Tibial nerve (tissue), 4 donors: ENCODE data around the gene GMPPB. TPM values are rescaled to one million over a fixed set of nuclear protein-coding genes. Genes with fewer than 3 reads are reported as not detected.

Source experiments
- DNase-seq, 2 donors: peaks; one replicate each; pipeline ENCODE4 v3.0.0-alpha.2; 2019; ENCODE audit warnings: low spot score in 2 of 2
- H3K27ac ChIP-seq, 4 donors: fragments of 200-600 bp; sonication (generic) in 3 of 4; one replicate each; pipeline ENCODE4 v1.5.1; 2017 to 2019; ENCODE audit warnings: mild to moderate bottlenecking in 1 of 4
- H3K27me3 ChIP-seq, 2 donors: fragments of 200-600 bp; sonication (generic) in 1 of 2; one replicate each; pipeline versions ENCODE4 v1.5.1 to v1.6.0; 2017 to 2019
- H3K36me3 ChIP-seq, 3 donors: fragments of 200-600 bp; sonication (generic); one replicate each; pipeline ENCODE4 v1.5.1; 2018 to 2019
- H3K4me1 ChIP-seq, 4 donors: fragments of 200-600 bp; sonication (generic) in 3 of 4; one replicate each; pipeline ENCODE4 v1.5.1; 2017 to 2019
- H3K4me3 ChIP-seq, 4 donors: fragments of 200-600 bp; sonication (generic) in 3 of 4; one replicate each; pipeline ENCODE4 v1.5.1; 2017 to 2019; ENCODE audit warnings: mild to moderate bottlenecking in 1 of 4, moderate library complexity in 1 of 4
- H3K9me3 ChIP-seq, 4 donors: fragments of 200-600 bp; sonication (generic) in 3 of 4; one replicate each; pipeline ENCODE4 v1.5.1; 2017 to 2019
- CTCF ChIP-seq, 5 experiments: fragments of 200-600 bp in 3 of 5; fragments of 450-650 bp in 2 of 5; sonication (generic) in 3 of 5; IDR thresholded peaks; one replicate each; pipeline ENCODE4 v1.5.1; 2016 to 2019; ENCODE audit warnings: antibody characterized with exemption in 5 of 5, mild to moderate bottlenecking in 3 of 5, moderate library complexity in 2 of 5
- EP300 ChIP-seq, 2 donors: sonication (generic); formaldehyde crosslinking; IDR thresholded peaks; one replicate each; pipeline ENCODE4 v1.6.1; 2017; ENCODE audit warnings: antibody characterized with exemption in 2 of 2, mild to moderate bottlenecking in 1 of 2
- POLR2A ChIP-seq, 2 donors: fragments of 450-650 bp; IDR thresholded peaks; one replicate each; pipeline ENCODE4 v1.6.1; 2017; ENCODE audit warnings: antibody characterized with exemption in 2 of 2, mild to moderate bottlenecking in 2 of 2, moderate library complexity in 2 of 2
- WGBS, 2 donors: methylation state at CpG; one replicate each; pipeline ENCODE4 v1.1.5; 2018; 5-methylcytosine and 5-hydroxymethylcytosine counted together
- total RNA-seq, 4 donors: library from RNA; depleted of rRNA; stranded (reverse); fragments of >200 nt; gene quantifications; one replicate each; pipeline ENCODE4 v1.1.0, GENCODE V29; 2016

The GMPPB gene
- total RNA-seq, 4 donors from 2014 or later, result 17.3 to 31.4 (median 25.3) TPM

DNA sequence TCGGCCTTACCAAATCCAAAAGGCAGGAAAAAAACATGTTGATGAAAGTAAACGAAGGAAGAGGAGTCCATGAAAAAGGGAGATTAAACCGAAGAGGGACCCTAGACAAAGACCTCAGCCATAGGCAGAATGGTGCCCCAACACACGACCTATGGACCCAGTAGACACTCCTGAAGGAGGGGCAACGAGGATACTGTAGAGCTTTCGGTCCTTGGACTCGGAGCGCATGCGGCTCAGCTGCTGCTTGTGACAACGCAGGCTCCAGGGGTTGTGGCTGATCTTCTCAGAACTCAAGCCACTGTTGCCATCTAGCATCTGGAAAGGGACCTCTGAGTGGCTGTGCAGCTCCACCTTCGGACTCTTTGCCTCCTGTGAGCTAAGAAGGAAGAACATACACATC, 8.8 kb upstream of the GMPPB start:
- H3K27me3 ChIP-seq, result no peaks in the 10 kb centered on the region
- H3K4me3 ChIP-seq, result no peak overlapping the region
- H3K9me3 ChIP-seq, result no peaks in the 10 kb centered on the region
- no peak for DNase-seq
- TF ChIP-seq POLR2A (IDR thresholded peaks at IDR 0.05) (no peak), CTCF (IDR thresholded peaks at IDR 0.05) (no peak), EP300 (IDR thresholded peaks at IDR 0.05) (no peak)
- peaks cover 0 to 84% (median 13%) of the 10 kb centered on the region in 3 donors for H3K36me3 ChIP-seq
- H3K27ac ChIP-seq, result no peak overlapping the region
- H3K4me1 ChIP-seq, result peaks cover 0 to 15% (median 0%) of the 10 kb centered on the region in 4 donors
- WGBS, 2 donors, result 86 to 90% methylated on average over 11 of the region's 11 CpGs

- H3K27ac ChIP-seq, result no peak overlapping the region
- WGBS, 2 donors, result 99 to 100% methylated on average over 4 of the region's 4 CpGs
- no peaks in the 10 kb centered on the region for H3K9me3 ChIP-seq
- H3K27me3 ChIP-seq, result no peaks in the 10 kb centered on the region
- no peak overlapping the region for H3K4me3 ChIP-seq
- peaks cover 0 to 20% (median 0%) of the 10 kb centered on the region in 4 donors for H3K4me1 ChIP-seq
- no peak for TF ChIP-seq EP300 (IDR thresholded peaks at IDR 0.05)
- TF ChIP-seq POLR2A (IDR thresholded peaks at IDR 0.05), result no peak
- TF ChIP-seq CTCF (IDR thresholded peaks at IDR 0.05), result no peak
- peaks cover 0 to 86% (median 9%) of the 10 kb centered on the region in 3 donors for H3K36me3 ChIP-seq
- DNase-seq, result no peak
These were observed 6.3 kb upstream of the GMPPB start for GRCh38 chr3:49729966-49730609.

- no peaks in the 10 kb centered on the region for H3K9me3 ChIP-seq
- DNase-seq, result no peak
- H3K4me3 ChIP-seq, result no peak overlapping the region
- peaks cover 0 to 75% (median 9%) of the 10 kb centered on the region in 3 donors for H3K36me3 ChIP-seq
- no peaks in the 10 kb centered on the region for H3K27me3 ChIP-seq
- H3K27ac ChIP-seq, result no peak overlapping the region
- TF ChIP-seq POLR2A (IDR thresholded peaks at IDR 0.05) (no peak), EP300 (IDR thresholded peaks at IDR 0.05) (no peak), CTCF (IDR thresholded peaks at IDR 0.05) (no peak)
- peaks cover 0 to 20% (median 8%) of the 10 kb centered on the region in 4 donors for H3K4me1 ChIP-seq
- WGBS, 2 donors, result 94 to 95% methylated on average over 15 of the region's 15 CpGs
These were observed 4.2 kb upstream of the GMPPB start for GRCh38 chr3:49727924-49728361.

GRCh38 chr3:49727154-49727923, 3.6 kb upstream of the GMPPB start:
- 93 to 98% methylated on average over 6 to 9 of the region's 19 CpGs for WGBS, 2 donors
- H3K27me3 ChIP-seq, result no peaks in the 10 kb centered on the region

More at GRCh38 chr3:49727154-49727923, 3.6 kb upstream of the GMPPB start:
- TF ChIP-seq CTCF (IDR thresholded peaks at IDR 0.05) (no peak), EP300 (IDR thresholded peaks at IDR 0.05) (no peak), POLR2A (IDR thresholded peaks at IDR 0.05) (no peak)
- Histone ChIP-seq H3K36me3 (peaks cover 0 to 69% (median 5%) of the 10 kb centered on the region in 3 donors), H3K9me3 (no peaks in the 10 kb centered on the region), H3K4me3 (no peak overlapping the region), H3K4me1 (peaks cover 0 to 26% (median 14%) of the 10 kb centered on the region in 4 donors), H3K27ac (peak overlapping the region in 1 of 4 donors; percentile 26)
- no peak for DNase-seq
